Testis (tissue), 2 donors: ENCODE results near the gene DNMBP.

Experiments used
- CTCF ChIP-seq, 3 experiments: fragments of 450-650 bp in 2 of 3; fragments of 200-600 bp in 1 of 3; sonication (generic) in 1 of 3; IDR thresholded peaks; one replicate each; pipeline ENCODE4 v1.5.1; 2016 to 2019; ENCODE audit warnings: antibody characterized with exemption in 3 of 3, mild to moderate bottlenecking in 2 of 3, moderate library complexity in 1 of 3
- POLR2A ChIP-seq: fragments of 450-650 bp; IDR thresholded peaks from one replicate; pipeline ENCODE4 v1.6.1; 2017; ENCODE audit warnings: antibody characterized with exemption, mild to moderate bottlenecking, moderate library complexity

GRCh38 chr10:100020886-100021253 is 11.1 kb upstream of the DNMBP start:
- TF ChIP-seq CTCF (IDR thresholded peaks at IDR 0.05) (no peak), POLR2A (no peak)
